GM12891 (cell line): ENCODE measurements around the gene TMED10.
A peak's percentile ranks its signal among the peaks of the same experiment; 100 is the strongest.
"Not testable (repeated sequence)": the region's sequence is repeated elsewhere in the genome, so short reads cannot be mapped to it uniquely, and the experiment has no call there.

Source experiments
- DNase-seq: peaks from one replicate; pipeline ENCODE4 v3.0.0; 2011; ENCODE audit warnings: low spot score; ENCODE audit not compliant: insufficient read length
- FAIRE-seq: peaks from 2 replicates; lab custom pipeline; 2011; peaks lifted over from hg19 to GRCh38; lab: Jason Lieb, UNC
- PAX5 ChIP-seq: IDR thresholded peaks from 2 replicates; pipeline ENCODE4 v1.6.1; 2011; ENCODE audit warnings: low read length, moderate library complexity, mild to moderate bottlenecking; ENCODE audit not compliant: insufficient read depth, severe bottlenecking
- POLR2A ChIP-seq: IDR thresholded peaks from 2 replicates; pipeline ENCODE4 v1.6.1; 2011; ENCODE audit warnings: low read depth, low read length, control low read depth
- POLR2AphosphoS5 ChIP-seq: IDR thresholded peaks from 2 replicates; pipeline ENCODE4 v1.6.1; 2011; ENCODE audit warnings: low read depth, low read length, control low read depth
- POU2F2 ChIP-seq: IDR thresholded peaks from 2 replicates; pipeline ENCODE4 v1.6.1; 2011; ENCODE audit warnings: low read depth, mild to moderate bottlenecking, control low read depth, low read length, moderate library complexity
- SPI1 ChIP-seq: IDR thresholded peaks from 2 replicates; pipeline ENCODE4 v1.6.1; 2011; ENCODE audit warnings: low read depth, low read length, control low read depth
- TAF1 ChIP-seq: IDR thresholded peaks from 2 replicates; pipeline ENCODE4 v1.6.1; 2011; ENCODE audit warnings: low read depth, low read length, control low read depth

TMED10 gene

GRCh38 chr14:75183225-75183624, 6.8 kb upstream of the TMED10 start:
- no peak for DNase-seq
- no peak for FAIRE-seq
- TF ChIP-seq TAF1 (no peak), POU2F2 (no peak), POLR2AphosphoS5 (no peak)

- DNase-seq, result no peak
- FAIRE-seq, result no peak
- TF ChIP-seq SPI1 (no peak), POU2F2 (no peak), PAX5 (no peak), POLR2AphosphoS5 (no peak), TAF1 (no peak), POLR2A (no peak)
Measured at GRCh38 chr14:75182821-75183220, 6.4 kb upstream of the TMED10 start.

- DNase-seq, FAIRE-seq: not testable (repeated sequence)
Measured at GRCh38 chr14:75182163-75182562, 5.8 kb upstream of the TMED10 start.

GRCh38 chr14:75181293-75182062, 5.1 kb upstream of the TMED10 start:
- FAIRE-seq (no peak), DNase-seq (no peak)
- TF ChIP-seq POU2F2 (no peak), POLR2AphosphoS5 (no peak), PAX5 (no peak), POLR2A (no peak), TAF1 (no peak)

GRCh38 chr14:75175677-75176141, 703 bp downstream of the TMED10 start:
- FAIRE-seq (no peak), DNase-seq (no peak)
- TF ChIP-seq PAX5, result no peak
- TF ChIP-seq POU2F2, result no peak
- TF ChIP-seq POLR2AphosphoS5, result no peak
- TF ChIP-seq POLR2A, result no peak
- TF ChIP-seq SPI1, result no peak
- no peak for TF ChIP-seq TAF1

GRCh38 chr14:75174066-75174465, 2.3 kb downstream of the TMED10 start:
- TF ChIP-seq SPI1, result no peak
- no peak for TF ChIP-seq POLR2A
- no peak for TF ChIP-seq TAF1
- TF ChIP-seq PAX5, result no peak
- no peak for TF ChIP-seq POLR2AphosphoS5
- TF ChIP-seq POU2F2, result no peak
- FAIRE-seq (peak; percentile 47), DNase-seq (no peak)

- DNase-seq (no peak), FAIRE-seq (no peak)
- TF ChIP-seq PAX5 (no peak), SPI1 (no peak), POLR2AphosphoS5 (no peak), POLR2A (no peak), TAF1 (no peak), POU2F2 (no peak)
Measured at GRCh38 chr14:75170772-75171171, 5.6 kb downstream of the TMED10 start.

GRCh38 chr14:75168586-75169335, 7.7 kb downstream of the TMED10 start:
- no peak for DNase-seq
- no peak for FAIRE-seq
- TF ChIP-seq POLR2AphosphoS5 (no peak), POLR2A (no peak), TAF1 (no peak), POU2F2 (no peak), PAX5 (no peak), SPI1 (no peak)

GRCh38 chr14:75167325-75167724, 9.1 kb downstream of the TMED10 start:
- TF ChIP-seq SPI1, result no peak
- TF ChIP-seq PAX5, result no peak
- TF ChIP-seq TAF1, result no peak
- no peak for FAIRE-seq
- DNase-seq, result no peak

- TF ChIP-seq POU2F2, result no peak
- no peak for TF ChIP-seq TAF1
- TF ChIP-seq SPI1, result no peak
- no peak for TF ChIP-seq POLR2AphosphoS5
- no peak for TF ChIP-seq PAX5
- TF ChIP-seq POLR2A, result no peak
- no peak for FAIRE-seq
- no peak for DNase-seq
Measured at GRCh38 chr14:75165586-75166391, 10.6 kb downstream of the TMED10 start.
